Stimulated activated naive B cell treated with anti-CD40 and anti-IgM and Interleukin-4, amounts not matched to agents 10 μg/mL and 1 μg/mL and 100 μg/mL, for 72 hours (primary cell): Measurements from ENCODE around the gene GRPR.

Experiments used
- ATAC-seq, 2 donors: fragments of 150-1000 bp; cut with Tn5 transposase; replicated peaks; 2 replicates each; pipeline ENCODE4 v1.10.0; 2021; ENCODE audit warnings: moderate library complexity in 1 of 2
- DNase-seq: peaks from one replicate; pipeline ENCODE4 v3.0.0; 2021
- H3K27ac Mint-ChIP-seq: one replicate; pipeline ENCODE4 v1.8.0; 2022; ENCODE audit warnings: mild to moderate bottlenecking, mixed read lengths
- H3K27me3 Mint-ChIP-seq, 2 donors: one replicate each; pipeline ENCODE4 v1.8.0; 2022; ENCODE audit warnings: mixed read lengths in 2 of 2
- H3K36me3 Mint-ChIP-seq, 2 donors: one replicate each; pipeline ENCODE4 v1.8.0; 2022; ENCODE audit warnings: mixed read lengths in 2 of 2, mild to moderate bottlenecking in 1 of 2
- H3K4me1 Mint-ChIP-seq, 2 donors: one replicate each; pipeline ENCODE4 v1.8.0; 2022; ENCODE audit warnings: mixed read lengths in 2 of 2, mild to moderate bottlenecking in 1 of 2
- H3K4me3 Mint-ChIP-seq, 2 donors: one replicate each; pipeline ENCODE4 v1.8.0; 2022; ENCODE audit warnings: mild to moderate bottlenecking in 2 of 2, mixed read lengths in 2 of 2, moderate library complexity in 1 of 2
- H3K9me3 Mint-ChIP-seq, 2 donors: one replicate each; pipeline ENCODE4 v1.8.0; 2022; ENCODE audit warnings: mixed read lengths in 2 of 2, mild to moderate bottlenecking in 1 of 2

The GRPR gene

GRCh38 chrX:16119353-16120220 lies 3.8 kb upstream of the GRPR start:
- Mint-ChIP-seq H3K36me3 (peaks cover 4 to 6% of the 10 kb centered on the region in 2 donors), H3K9me3 (peaks cover 4 to 12% of the 10 kb centered on the region in 2 donors), H3K4me3 (peak overlapping the region; percentile 54 to 70), H3K27me3 (peaks cover 0 to 18% of the 10 kb centered on the region in 2 donors), H3K27ac (peak overlapping the region; percentile 90), H3K4me1 (peaks cover 28 to 43% of the 10 kb centered on the region in 2 donors)
- DNase-seq (peak; percentile 31), ATAC-seq (peak; percentile 88 to 90)

- peak overlapping the region in 1 of 2 donors; percentile 18 for H3K4me3 Mint-ChIP-seq
- H3K4me1 Mint-ChIP-seq, result peaks cover 26 to 40% of the 10 kb centered on the region in 2 donors
- peaks cover 0 to 19% of the 10 kb centered on the region in 2 donors for H3K27me3 Mint-ChIP-seq
- peak overlapping the region; percentile 70 for H3K27ac Mint-ChIP-seq
- H3K36me3 Mint-ChIP-seq, result peaks cover 4 to 6% of the 10 kb centered on the region in 2 donors
- DNase-seq (no peak), ATAC-seq (no peak)
- peaks cover 4 to 12% of the 10 kb centered on the region in 2 donors for H3K9me3 Mint-ChIP-seq
These were observed 2.9 kb upstream of the GRPR start for GRCh38 chrX:16120431-16120830.

GRCh38 chrX:16124201-16124600 lies 836 bp downstream of the GRPR start:
- H3K4me1 Mint-ChIP-seq, result peaks cover 21 to 36% of the 10 kb centered on the region in 2 donors

GRCh38 chrX:16125520-16126149 lies 2.3 kb downstream of the GRPR start:
- Mint-ChIP-seq H3K36me3 (peaks cover 0 to 4% of the 10 kb centered on the region in 2 donors), H3K4me1 (peaks cover 10 to 22% of the 10 kb centered on the region in 2 donors), H3K27ac (no peak overlapping the region), H3K4me3 (no peak overlapping the region), H3K27me3 (peaks cover 6 to 40% of the 10 kb centered on the region in 2 donors), H3K9me3 (peaks cover 0 to under 1% of the 10 kb centered on the region in 2 donors)
- ATAC-seq (no peak), DNase-seq (no peak)

More at GRCh38 chrX:16124201-16124600, 836 bp downstream of the GRPR start:
- ATAC-seq (no peak), DNase-seq (no peak)
- Mint-ChIP-seq H3K36me3 (peaks cover under 1 to 4% of the 10 kb centered on the region in 2 donors), H3K27me3 (peaks cover 0 to 39% of the 10 kb centered on the region in 2 donors), H3K27ac (no peak overlapping the region), H3K4me3 (no peak overlapping the region), H3K9me3 (peaks cover 1 to 9% of the 10 kb centered on the region in 2 donors)

- peaks cover 0 to 4% of the 10 kb centered on the region in 2 donors for H3K36me3 Mint-ChIP-seq
- no peak overlapping the region for H3K27ac Mint-ChIP-seq
- no peaks in the 10 kb centered on the region for H3K9me3 Mint-ChIP-seq
- ATAC-seq (no peak), DNase-seq (no peak)
- H3K4me1 Mint-ChIP-seq, result peaks cover 0 to 3% of the 10 kb centered on the region in 2 donors
- H3K27me3 Mint-ChIP-seq, result peaks cover 12 to 48% of the 10 kb centered on the region in 2 donors
- H3K4me3 Mint-ChIP-seq, result no peak overlapping the region
These were observed 7.3 kb downstream of the GRPR start for GRCh38 chrX:16130707-16131106.

GRCh38 chrX:16134936-16135335 lies 11.6 kb downstream of the GRPR start:
- no peak for ATAC-seq

GRCh38 chrX:16136080-16136479 lies 12.7 kb downstream of the GRPR start:
- peaks cover 6 to 35% of the 10 kb centered on the region in 2 donors for H3K27me3 Mint-ChIP-seq
- H3K4me3 Mint-ChIP-seq, result no peak overlapping the region
- H3K9me3 Mint-ChIP-seq, result no peaks in the 10 kb centered on the region
- H3K27ac Mint-ChIP-seq, result no peak overlapping the region
- ATAC-seq, result no peak
- no peak for DNase-seq
- H3K4me1 Mint-ChIP-seq, result peaks cover 9 to 18% of the 10 kb centered on the region in 2 donors
- H3K36me3 Mint-ChIP-seq, result no peaks in the 10 kb centered on the region

More at GRCh38 chrX:16134936-16135335, 11.6 kb downstream of the GRPR start:
- no peak overlapping the region for H3K4me3 Mint-ChIP-seq
- peaks cover 8 to 37% of the 10 kb centered on the region in 2 donors for H3K27me3 Mint-ChIP-seq
- no peak overlapping the region for H3K27ac Mint-ChIP-seq
- H3K36me3 Mint-ChIP-seq, result peaks cover 0 to 1% of the 10 kb centered on the region in 2 donors
- no peaks in the 10 kb centered on the region for H3K9me3 Mint-ChIP-seq
- no peak for DNase-seq
- peaks cover 9 to 12% of the 10 kb centered on the region in 2 donors for H3K4me1 Mint-ChIP-seq

- Mint-ChIP-seq H3K27ac (no peak overlapping the region), H3K36me3 (no peaks in the 10 kb centered on the region), H3K4me3 (no peak overlapping the region), H3K4me1 (peaks cover 9 to 18% of the 10 kb centered on the region in 2 donors), H3K9me3 (no peaks in the 10 kb centered on the region), H3K27me3 (peaks cover 8 to 30% of the 10 kb centered on the region in 2 donors)
- peak; percentile 77 to 92 for ATAC-seq
- DNase-seq, result no peak
These were observed 14.2 kb downstream of the GRPR start for GRCh38 chrX:16137416-16138107.

- Mint-ChIP-seq H3K27me3 (peaks cover 13 to 35% of the 10 kb centered on the region in 2 donors), H3K27ac (no peak overlapping the region), H3K9me3 (no peaks in the 10 kb centered on the region), H3K4me1 (peaks cover 9 to 18% of the 10 kb centered on the region in 2 donors), H3K36me3 (no peaks in the 10 kb centered on the region), H3K4me3 (no peak overlapping the region)
- ATAC-seq (peak in 1 of 2 donors; percentile 37), DNase-seq (no peak)
These were observed 14.7 kb downstream of the GRPR start for GRCh38 chrX:16138108-16138427.

- no peak overlapping the region for H3K4me3 Mint-ChIP-seq
- H3K4me1 Mint-ChIP-seq, result peaks cover 9 to 18% of the 10 kb centered on the region in 2 donors
- DNase-seq (no peak), ATAC-seq (no peak)
- H3K27ac Mint-ChIP-seq, result no peak overlapping the region
- H3K27me3 Mint-ChIP-seq, result peaks cover 13 to 34% of the 10 kb centered on the region in 2 donors
- peaks cover 8% of the 10 kb centered on the region in 2 donors for H3K9me3 Mint-ChIP-seq
- peaks cover 2 to 8% of the 10 kb centered on the region in 2 donors for H3K36me3 Mint-ChIP-seq
These were observed 17.1 kb downstream of the GRPR start for GRCh38 chrX:16140448-16140847.

- Mint-ChIP-seq H3K9me3 (peaks cover 8% of the 10 kb centered on the region in 2 donors), H3K36me3 (peaks cover 2 to 8% of the 10 kb centered on the region in 2 donors), H3K27ac (no peak overlapping the region), H3K4me3 (no peak overlapping the region), H3K27me3 (peaks cover 13 to 33% of the 10 kb centered on the region in 2 donors), H3K4me1 (peaks cover 9 to 18% of the 10 kb centered on the region in 2 donors)
- DNase-seq (no peak), ATAC-seq (no peak)
These were observed 17.6 kb downstream of the GRPR start for GRCh38 chrX:16140983-16141382.

- Mint-ChIP-seq H3K36me3 (peaks cover 2 to 8% of the 10 kb centered on the region in 2 donors), H3K4me1 (peaks cover 9 to 18% of the 10 kb centered on the region in 2 donors), H3K27me3 (peaks cover 13 to 28% of the 10 kb centered on the region in 2 donors), H3K4me3 (no peak overlapping the region), H3K9me3 (peaks cover 8% of the 10 kb centered on the region in 2 donors), H3K27ac (no peak overlapping the region)
- ATAC-seq, result no peak
- DNase-seq, result no peak
These were observed 18.3 kb downstream of the GRPR start for GRCh38 chrX:16141422-16142245.

- Mint-ChIP-seq H3K9me3 (peaks cover 8% of the 10 kb centered on the region in 2 donors), H3K36me3 (peaks cover 2 to 8% of the 10 kb centered on the region in 2 donors), H3K27ac (no peak overlapping the region), H3K4me3 (no peak overlapping the region), H3K4me1 (peaks cover 8 to 16% of the 10 kb centered on the region in 2 donors), H3K27me3 (peaks cover 13 to 28% of the 10 kb centered on the region in 2 donors)
- DNase-seq (no peak), ATAC-seq (no peak)
These were observed 18.8 kb downstream of the GRPR start for GRCh38 chrX:16142246-16142558.
